ENCODE results near the gene UBXN6.
A peak's percentile ranks its signal among the peaks of the same experiment; 100 is the strongest.

Gene UBXN6

DNA sequence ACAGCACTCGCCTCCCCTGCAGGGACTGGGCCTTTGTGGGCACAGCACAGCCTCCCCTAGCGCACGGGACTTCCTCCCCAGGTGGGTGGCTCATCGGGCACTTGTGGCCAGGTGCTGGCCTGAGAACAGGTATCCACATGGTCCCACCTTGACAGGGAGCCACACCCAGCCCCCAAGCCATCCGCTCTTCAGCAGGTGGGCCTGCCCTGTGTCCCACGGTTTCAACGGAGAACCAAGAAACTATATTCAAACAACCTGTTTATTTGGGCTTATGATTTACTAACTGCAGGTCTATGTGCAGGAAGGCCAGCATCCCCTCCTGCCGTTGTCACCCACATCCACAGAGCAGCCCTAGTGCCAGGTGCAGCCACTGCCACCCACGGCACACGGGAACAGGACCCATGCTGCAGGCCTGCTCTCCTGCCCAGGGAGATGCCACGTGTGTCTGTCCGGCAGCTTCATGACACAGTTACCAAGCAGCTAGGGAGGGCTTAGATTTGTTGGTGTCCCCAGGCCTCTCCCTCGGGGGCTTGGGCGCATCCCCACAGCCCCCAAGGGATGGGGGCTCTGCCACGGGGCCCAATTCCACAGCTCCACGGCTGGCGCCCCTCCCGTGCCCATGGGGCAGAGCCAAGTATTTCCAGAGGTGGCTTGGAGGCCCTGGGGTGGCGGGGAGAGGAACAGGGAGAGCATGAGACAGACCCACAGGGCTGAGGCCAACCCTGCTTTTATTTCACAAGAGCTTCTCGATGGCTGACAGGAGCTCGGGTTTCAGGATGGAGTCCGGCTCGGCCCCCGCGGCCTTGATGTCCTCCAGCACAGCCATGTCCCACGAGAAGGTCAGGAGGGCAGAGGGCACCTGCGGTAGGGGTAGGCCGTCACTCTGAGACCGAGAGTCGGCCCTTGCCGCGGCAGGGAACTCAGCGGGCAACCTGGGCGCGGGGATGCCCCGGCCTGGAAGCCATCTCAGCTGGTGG is 12.5 kb downstream of the UBXN6 start:
- DNase-seq (ENCODE audit: low read depth in 1 of 2, low spot score in 1 of 2), result no peak
- no peaks in the 10 kb centered on the region for H3K27me3 ChIP-seq (ENCODE audit: insufficient read depth, poor library complexity, severe bottlenecking)
- TF ChIP-seq SPI1 (IDR thresholded peaks at IDR 0.05; ENCODE audit: borderline replicate concordance, low read depth) (no peak), POLR2AphosphoS5 (IDR thresholded peaks at IDR 0.05; ENCODE audit: low read depth) (0 out of 2 replicates have a peak, but pooled peaks have one; percentile 32)

DNA sequence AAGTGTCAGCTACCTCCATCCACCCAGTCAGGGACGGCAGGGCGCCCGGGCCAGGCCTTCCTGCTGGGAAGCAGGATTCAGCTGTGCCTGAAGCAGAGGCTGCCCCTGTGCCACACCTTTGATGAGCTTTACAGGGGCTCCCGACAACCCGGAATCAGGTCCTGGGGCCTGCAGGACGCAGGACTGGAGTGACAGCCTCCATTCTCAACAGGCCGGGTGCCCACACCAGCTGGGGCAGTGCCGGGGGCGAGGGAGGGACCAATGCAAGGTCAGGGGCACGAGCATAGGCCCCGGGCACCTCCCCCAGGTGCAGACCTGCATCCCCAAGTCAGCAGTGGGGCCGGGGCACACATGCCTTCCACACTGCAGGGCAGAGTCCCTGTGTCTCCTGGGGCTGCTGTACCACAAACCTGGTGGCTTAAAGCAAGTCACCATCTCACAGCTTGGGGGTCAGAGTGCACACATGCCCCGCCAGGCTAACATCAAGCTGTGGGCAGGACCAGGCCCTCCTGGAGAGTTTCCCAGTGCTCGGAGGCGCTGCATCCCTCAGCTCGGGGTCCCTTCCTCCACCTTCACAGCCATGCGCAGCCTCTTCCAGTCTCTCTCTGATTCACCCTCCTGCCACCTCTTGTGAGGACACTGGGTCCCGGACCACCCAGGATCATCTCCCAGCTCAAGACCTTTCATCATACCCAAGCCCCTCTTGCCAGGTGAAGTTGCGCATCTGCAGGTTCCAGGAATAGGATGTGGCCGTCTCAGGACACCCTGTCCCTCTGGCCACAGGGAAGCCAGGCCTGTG is 13.4 kb downstream of the UBXN6 start:
- Histone ChIP-seq H3K27me3 (ENCODE audit: insufficient read depth, poor library complexity, severe bottlenecking) (no peaks in the 10 kb centered on the region), H3K4me3 (replicated peaks; ENCODE audit: insufficient read depth, low read length) (no peak overlapping the region), H3K27ac (replicated peaks) (no peak overlapping the region)
- DNase-seq (ENCODE audit: low read depth in 1 of 2, low spot score in 1 of 2), result no peak
- TF ChIP-seq GABPA (IDR thresholded peaks at IDR 0.05; ENCODE audit: low read depth), result no peak
- TF ChIP-seq SPI1 (IDR thresholded peaks at IDR 0.05; ENCODE audit: borderline replicate concordance, low read depth), result no peak
- TF ChIP-seq, protein P1, sequence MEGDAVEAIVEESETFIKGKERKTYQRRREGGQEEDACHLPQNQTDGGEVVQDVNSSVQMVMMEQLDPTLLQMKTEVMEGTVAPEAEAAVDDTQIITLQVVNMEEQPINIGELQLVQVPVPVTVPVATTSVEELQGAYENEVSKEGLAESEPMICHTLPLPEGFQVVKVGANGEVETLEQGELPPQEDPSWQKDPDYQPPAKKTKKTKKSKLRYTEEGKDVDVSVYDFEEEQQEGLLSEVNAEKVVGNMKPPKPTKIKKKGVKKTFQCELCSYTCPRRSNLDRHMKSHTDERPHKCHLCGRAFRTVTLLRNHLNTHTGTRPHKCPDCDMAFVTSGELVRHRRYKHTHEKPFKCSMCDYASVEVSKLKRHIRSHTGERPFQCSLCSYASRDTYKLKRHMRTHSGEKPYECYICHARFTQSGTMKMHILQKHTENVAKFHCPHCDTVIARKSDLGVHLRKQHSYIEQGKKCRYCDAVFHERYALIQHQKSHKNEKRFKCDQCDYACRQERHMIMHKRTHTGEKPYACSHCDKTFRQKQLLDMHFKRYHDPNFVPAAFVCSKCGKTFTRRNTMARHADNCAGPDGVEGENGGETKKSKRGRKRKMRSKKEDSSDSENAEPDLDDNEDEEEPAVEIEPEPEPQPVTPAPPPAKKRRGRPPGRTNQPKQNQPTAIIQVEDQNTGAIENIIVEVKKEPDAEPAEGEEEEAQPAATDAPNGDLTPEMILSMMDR (IDR thresholded peaks at IDR 0.05; ENCODE audit: insufficient read depth, low read length), result no peak
- peak; percentile 15; the same call in 1 of the 2 replicates for TF ChIP-seq POLR2AphosphoS5 (IDR thresholded peaks at IDR 0.05; ENCODE audit: low read depth)
- TF ChIP-seq, protein P2, sequence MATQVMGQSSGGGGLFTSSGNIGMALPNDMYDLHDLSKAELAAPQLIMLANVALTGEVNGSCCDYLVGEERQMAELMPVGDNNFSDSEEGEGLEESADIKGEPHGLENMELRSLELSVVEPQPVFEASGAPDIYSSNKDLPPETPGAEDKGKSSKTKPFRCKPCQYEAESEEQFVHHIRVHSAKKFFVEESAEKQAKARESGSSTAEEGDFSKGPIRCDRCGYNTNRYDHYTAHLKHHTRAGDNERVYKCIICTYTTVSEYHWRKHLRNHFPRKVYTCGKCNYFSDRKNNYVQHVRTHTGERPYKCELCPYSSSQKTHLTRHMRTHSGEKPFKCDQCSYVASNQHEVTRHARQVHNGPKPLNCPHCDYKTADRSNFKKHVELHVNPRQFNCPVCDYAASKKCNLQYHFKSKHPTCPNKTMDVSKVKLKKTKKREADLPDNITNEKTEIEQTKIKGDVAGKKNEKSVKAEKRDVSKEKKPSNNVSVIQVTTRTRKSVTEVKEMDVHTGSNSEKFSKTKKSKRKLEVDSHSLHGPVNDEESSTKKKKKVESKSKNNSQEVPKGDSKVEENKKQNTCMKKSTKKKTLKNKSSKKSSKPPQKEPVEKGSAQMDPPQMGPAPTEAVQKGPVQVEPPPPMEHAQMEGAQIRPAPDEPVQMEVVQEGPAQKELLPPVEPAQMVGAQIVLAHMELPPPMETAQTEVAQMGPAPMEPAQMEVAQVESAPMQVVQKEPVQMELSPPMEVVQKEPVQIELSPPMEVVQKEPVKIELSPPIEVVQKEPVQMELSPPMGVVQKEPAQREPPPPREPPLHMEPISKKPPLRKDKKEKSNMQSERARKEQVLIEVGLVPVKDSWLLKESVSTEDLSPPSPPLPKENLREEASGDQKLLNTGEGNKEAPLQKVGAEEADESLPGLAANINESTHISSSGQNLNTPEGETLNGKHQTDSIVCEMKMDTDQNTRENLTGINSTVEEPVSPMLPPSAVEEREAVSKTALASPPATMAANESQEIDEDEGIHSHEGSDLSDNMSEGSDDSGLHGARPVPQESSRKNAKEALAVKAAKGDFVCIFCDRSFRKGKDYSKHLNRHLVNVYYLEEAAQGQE (IDR thresholded peaks at IDR 0.05; ENCODE audit: insufficient replicate concordance, low read depth), result no peak

More for the DNA sequence above, 12.5 kb downstream of the UBXN6 start:
- H3K4me3 ChIP-seq (replicated peaks; ENCODE audit: insufficient read depth, low read length), result no peak overlapping the region
- no peak overlapping the region for H3K27ac ChIP-seq (replicated peaks)

DNA sequence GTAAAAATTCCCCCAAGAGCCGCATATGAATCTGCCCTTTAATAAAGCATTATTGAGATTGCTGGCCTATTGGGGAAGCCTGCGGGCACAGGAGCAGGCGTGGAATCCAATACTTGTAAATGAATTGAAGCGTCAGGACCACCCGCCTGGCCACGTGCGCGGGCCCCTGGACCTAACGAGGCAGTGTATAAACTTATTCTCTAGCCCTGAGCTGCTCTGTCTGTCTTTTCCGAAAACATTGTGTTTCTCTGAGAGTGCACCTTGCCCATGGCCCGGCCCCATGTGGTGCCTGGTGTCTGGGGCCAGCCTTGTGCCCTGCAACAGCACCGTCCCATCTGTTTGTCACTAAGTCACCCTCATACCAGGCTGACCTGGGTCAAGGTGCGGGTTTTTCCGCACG is 14.4 kb downstream of the UBXN6 start:
- no peak overlapping the region for H3K27ac ChIP-seq (replicated peaks)
- no peak for DNase-seq (ENCODE audit: low read depth in 1 of 2, low spot score in 1 of 2)
- TF ChIP-seq, protein P1 (IDR thresholded peaks at IDR 0.05; ENCODE audit: insufficient read depth, low read length), result no peak
- TF ChIP-seq GABPA (IDR thresholded peaks at IDR 0.05; ENCODE audit: low read depth) (no peak), POLR2AphosphoS5 (IDR thresholded peaks at IDR 0.05; ENCODE audit: low read depth) (no peak; the same call in 1 of the 2 replicates), SPI1 (IDR thresholded peaks at IDR 0.05; ENCODE audit: borderline replicate concordance, low read depth) (no peak)
- TF ChIP-seq, protein P2 (IDR thresholded peaks at IDR 0.05; ENCODE audit: insufficient replicate concordance, low read depth), result no peak
- H3K4me3 ChIP-seq (replicated peaks; ENCODE audit: insufficient read depth, low read length), result no peak overlapping the region
- H3K27me3 ChIP-seq (ENCODE audit: insufficient read depth, poor library complexity, severe bottlenecking), result no peaks in the 10 kb centered on the region

DNA sequence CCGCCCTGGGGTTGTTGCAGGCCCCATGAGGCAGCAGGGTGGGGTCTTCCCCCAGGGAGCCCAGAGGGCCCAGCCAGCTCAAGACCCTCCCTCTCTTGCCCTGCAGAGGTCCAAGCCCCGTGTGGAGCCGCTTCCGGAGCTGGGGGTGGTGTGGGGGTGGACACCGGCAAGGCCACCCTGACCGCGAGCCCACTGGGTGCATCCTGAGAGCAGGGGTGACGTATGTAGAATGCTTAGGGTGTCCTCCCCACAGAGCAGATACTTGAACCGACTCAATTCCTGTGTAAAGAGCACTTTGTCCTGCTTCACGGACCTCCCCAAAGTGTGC is 14.8 kb downstream of the UBXN6 start:
- Histone ChIP-seq H3K27me3 (ENCODE audit: insufficient read depth, poor library complexity, severe bottlenecking) (no peaks in the 10 kb centered on the region), H3K27ac (replicated peaks) (no peak overlapping the region), H3K4me3 (replicated peaks; ENCODE audit: insufficient read depth, low read length) (no peak overlapping the region)
- TF ChIP-seq, protein P1 (IDR thresholded peaks at IDR 0.05; ENCODE audit: insufficient read depth, low read length), result no peak
- no peak for TF ChIP-seq SPI1 (IDR thresholded peaks at IDR 0.05; ENCODE audit: borderline replicate concordance, low read depth)
- TF ChIP-seq GABPA (IDR thresholded peaks at IDR 0.05; ENCODE audit: low read depth), result no peak
- TF ChIP-seq POLR2AphosphoS5 (IDR thresholded peaks at IDR 0.05; ENCODE audit: low read depth), result no peak
- TF ChIP-seq, protein P2 (IDR thresholded peaks at IDR 0.05; ENCODE audit: insufficient replicate concordance, low read depth), result no peak
- no peak for DNase-seq (ENCODE audit: low read depth in 1 of 2, low spot score in 1 of 2)
